GM13976 (cell line): ENCODE measurements around the gene PARP12.

Experiments
- DNase-seq: peaks from one replicate; pipeline ENCODE4 v3.0.0; 2012; ENCODE audit warnings: low spot score
- CTCF ChIP-seq: IDR thresholded peaks from 2 replicates; pipeline ENCODE4 v1.5.1; 2012; ENCODE audit warnings: borderline replicate concordance, mild to moderate bottlenecking; ENCODE audit not compliant: insufficient read depth; ENCODE audit errors: extremely low read depth, missing control alignments, control extremely low read depth
- in situ Hi-C: fragments of 300-500 bp; cut with MboI; formaldehyde crosslinking; loops from one replicate; pipeline ENCODE4 v1.12.0; 2022; ENCODE audit warnings: low sequenced_read_pairs, mixed read lengths, inconsistent platforms; ENCODE audit not compliant: unreplicated experiment

Gene PARP12

GRCh38 chr7:140033779-140034363, 28.9 kb downstream of the PARP12 start:
- DNase-seq = no peak

GRCh38 chr7:140033036-140033435, 29.7 kb downstream of the PARP12 start:
- TF ChIP-seq CTCF = no peak
- in situ Hi-C loops = no loop called here
- DNase-seq = no peak

More at GRCh38 chr7:140033779-140034363, 28.9 kb downstream of the PARP12 start:
- no peak for TF ChIP-seq CTCF
- in situ Hi-C loops = no loop called here

- in situ Hi-C loops = no loop called here
- no peak for DNase-seq
- no peak for TF ChIP-seq CTCF
These were observed 31.4 kb downstream of the PARP12 start for GRCh38 chr7:140031364-140031763.

GRCh38 chr7:140029072-140029471, 33.7 kb downstream of the PARP12 start:
- no peak for DNase-seq
- TF ChIP-seq CTCF = no peak
- in situ Hi-C loops = no loop called here

GRCh38 chr7:140028311-140028710, 34.4 kb downstream of the PARP12 start:
- DNase-seq = no peak
- in situ Hi-C loops = no loop called here
- TF ChIP-seq CTCF = no peak

- in situ Hi-C loops = no loop called here
- no peak for DNase-seq
- no peak for TF ChIP-seq CTCF
These were observed 34.9 kb downstream of the PARP12 start for GRCh38 chr7:140027858-140028257.

- TF ChIP-seq CTCF = no peak
- no peak for DNase-seq
- in situ Hi-C loops = no loop called here
These were observed 35.8 kb downstream of the PARP12 start for GRCh38 chr7:140026935-140027334.
